SK-N-SH (cell line): ENCODE measurements around the gene SLC1A3. TPM values are rescaled to one million over a fixed set of nuclear protein-coding genes. Genes with fewer than 3 reads are reported as not detected.

ENCODE experiments used
- CTCF ChIA-PET: fragments of 300-600, 350-600 bp; formaldehyde crosslinking; extraction: SDS; loops from one replicate; lab custom pipeline; 2021; lab: Yijun Ruan, JAX
- POLR2A ChIA-PET: fragments of 350-600 bp; sonication (Branson Sonifier 250); formaldehyde crosslinking; extraction: SDS; loops from one replicate; lab custom pipeline; 2020; ENCODE audit warnings: antibody characterized with exemption, inconsistent platforms; lab: Yijun Ruan, JAX
- DNase-seq: peaks from one replicate; pipeline ENCODE4 v3.0.0; 2012
- H2AFZ ChIP-seq: fragments of 200-600 bp; sonication (generic); 2 replicates; pipeline ENCODE4 v1.8.1; 2016; ENCODE audit warnings: antibody characterized with exemption, mild to moderate bottlenecking, low read depth
- H3F3A ChIP-seq: fragments of 200-600 bp; sonication (generic); replicated peaks from 2 replicates; pipeline ENCODE3; 2016; ENCODE audit warnings: antibody characterized with exemption, mild to moderate bottlenecking; ENCODE audit not compliant: insufficient read depth
- H3K27ac ChIP-seq, 2 experiments: fragments of 200-500 bp in 1 of 2; fragments of 200-600 bp in 1 of 2; sonication (Bioruptor generic) in 1 of 2; sonication (generic), shearing (Covaris generic) in 1 of 2; 2 replicates each; pipeline versions ENCODE4 v1.5.1 to v1.6.1; 2014 to 2016; ENCODE audit warnings: low read depth in 2 of 2, inconsistent platforms in 1 of 2, low read length in 1 of 2, mild to moderate bottlenecking in 1 of 2, mixed read lengths in 1 of 2
- H3K27me3 ChIP-seq: fragments of 200-600 bp; sonication (generic), shearing (Covaris generic); 2 replicates; pipeline ENCODE4 v1.6.1; 2016; ENCODE audit warnings: mixed run types; ENCODE audit not compliant: insufficient read depth
- H3K36me3 ChIP-seq, 2 experiments: fragments of 200-500 bp in 1 of 2; fragments of 200-600 bp in 1 of 2; sonication (Bioruptor generic) in 1 of 2; sonication (generic) in 1 of 2; replicated peaks in 1 of 2; 2 replicates each; pipeline versions ENCODE3 to v1.5.1; 2014 to 2016; ENCODE audit warnings: low read length in 1 of 2, mild to moderate bottlenecking in 1 of 2; ENCODE audit not compliant: insufficient read depth in 2 of 2, control insufficient read depth in 1 of 2
- H3K4me1 ChIP-seq, 2 experiments: fragments of 200-500 bp in 1 of 2; fragments of 200-600 bp in 1 of 2; sonication (Bioruptor generic) in 1 of 2; sonication (generic), shearing (Covaris generic) in 1 of 2; 2 replicates each; pipeline versions ENCODE4 v1.5.1 to v1.6.1; 2014 to 2016; ENCODE audit warnings: low read depth in 1 of 2, low read length in 1 of 2, mixed run types in 1 of 2; ENCODE audit not compliant: insufficient read depth in 2 of 2, control insufficient read depth in 1 of 2
- H3K4me2 ChIP-seq: fragments of 200-600 bp; sonication (generic), shearing (Covaris generic); 2 replicates; pipeline ENCODE4 v1.6.1; 2017; ENCODE audit warnings: mixed run types
- H3K4me3 ChIP-seq, 2 experiments: fragments of 200-500 bp in 1 of 2; fragments of 200-600 bp in 1 of 2; sonication (Bioruptor generic) in 1 of 2; sonication (generic), shearing (Covaris generic) in 1 of 2; 2 replicates each; pipeline versions ENCODE4 v1.5.1 to v1.8.1; 2014 to 2016; ENCODE audit warnings: low read depth in 2 of 2, inconsistent platforms in 1 of 2, low read length in 1 of 2, mild to moderate bottlenecking in 1 of 2, mixed read lengths in 1 of 2, moderate library complexity in 1 of 2
- H3K79me2 ChIP-seq: fragments of 200-600 bp; sonication (generic); 2 replicates; pipeline ENCODE4 v1.8.1; 2017; ENCODE audit warnings: mild to moderate bottlenecking; ENCODE audit not compliant: insufficient read depth
- H3K9ac ChIP-seq: fragments of 200-600 bp; sonication (generic); 2 replicates; pipeline ENCODE4 v1.6.1; 2017; ENCODE audit warnings: mixed run types
- H3K9me2 ChIP-seq: fragments of 200-600 bp; sonication (generic); 2 replicates; pipeline ENCODE4 v1.6.1; 2017; ENCODE audit warnings: mixed run types
- H3K9me3 ChIP-seq: fragments of 200-600 bp; sonication (generic); 2 replicates; pipeline ENCODE4 v1.6.1; 2017; ENCODE audit warnings: mixed run types, mild to moderate bottlenecking, moderate library complexity
- H4K20me1 ChIP-seq: fragments of 200-600 bp; sonication (generic); 2 replicates; pipeline ENCODE4 v1.6.1; 2017; ENCODE audit warnings: mild to moderate bottlenecking, mixed run types; ENCODE audit not compliant: insufficient read depth
- CHD2 ChIP-seq: fragments of 150-350 bp; IDR thresholded peaks from 2 replicates; pipeline ENCODE4 v1.6.1; 2018; ENCODE audit warnings: low read length; ENCODE audit not compliant: partially characterized antibody
- ELF1 ChIP-seq: IDR thresholded peaks from 2 replicates; pipeline ENCODE4 v1.4.0; 2012
- EP300 ChIP-seq, 2 experiments: IDR thresholded peaks; 2 replicates each; pipeline versions ENCODE4 v1.4.0 to v1.6.1; 2012; ENCODE audit warnings: borderline replicate concordance in 1 of 2, low read depth in 1 of 2, low read length in 1 of 2
- FOXJ3 ChIP-seq: sonication (generic); formaldehyde crosslinking; IDR thresholded peaks from 2 replicates; pipeline ENCODE4 v1.5.1; 2020; ENCODE audit warnings: mild to moderate bottlenecking, missing genetic modification reagents
- FOXM1 ChIP-seq: IDR thresholded peaks from 2 replicates; pipeline ENCODE4 v1.4.0; 2012; ENCODE audit warnings: low read depth, mild to moderate bottlenecking
- GABPA ChIP-seq: IDR thresholded peaks from 2 replicates; pipeline ENCODE4 v1.4.0; 2012; ENCODE audit warnings: low read depth, mild to moderate bottlenecking
- POLR2AphosphoS5 ChIP-seq: IDR thresholded peaks from 2 replicates; pipeline ENCODE4 v1.6.1; 2012; ENCODE audit warnings: low read depth, low read length
- RAD21 ChIP-seq: IDR thresholded peaks from 2 replicates; pipeline ENCODE4 v1.6.1; 2012; ENCODE audit warnings: mild to moderate bottlenecking, low read length
- RCOR1 ChIP-seq: fragments of 150-350 bp; IDR thresholded peaks from 2 replicates; pipeline ENCODE4 v1.6.1; 2017; ENCODE audit warnings: antibody characterized with exemption, low read length
- RFX5 ChIP-seq: IDR thresholded peaks from 2 replicates; pipeline ENCODE4 v1.6.1; 2012; ENCODE audit warnings: mild to moderate bottlenecking, improper control_type of control experiment, low read length
- RXRA ChIP-seq: IDR thresholded peaks from 2 replicates; pipeline ENCODE4 v1.4.0; 2012; ENCODE audit warnings: low read depth, mild to moderate bottlenecking, borderline replicate concordance
- SIN3A ChIP-seq: IDR thresholded peaks from 2 replicates; pipeline ENCODE4 v1.6.1; 2012; ENCODE audit warnings: low read depth, mild to moderate bottlenecking, low read length, moderate library complexity, borderline replicate concordance
- WGBS: methylation state at CpG from one replicate; pipeline ENCODE4 v1.1.6; 2017; ENCODE audit warnings: low lambda C conversion rate; 5-methylcytosine and 5-hydroxymethylcytosine counted together
- polyA plus RNA-seq, 3 experiments: library from polyadenylated mRNA; depleted of rRNA; stranded (reverse); fragments of >200 nt; gene quantifications; 2 replicates each; pipeline ENCODE4 v1.2.3, GENCODE V29; 2012
- TF ChIP-seq, protein P1 (sequence below): IDR thresholded peaks from 2 replicates; pipeline ENCODE4 v1.4.0; 2012; ENCODE audit warnings: low read depth, borderline replicate concordance
- TF ChIP-seq, protein P2 (sequence below): IDR thresholded peaks from 2 replicates; pipeline ENCODE4 v1.4.0; 2012; ENCODE audit warnings: low read depth, borderline replicate concordance
- TF ChIP-seq, protein P3 (sequence below): IDR thresholded peaks from 2 replicates; pipeline ENCODE4 v1.6.1; 2012; ENCODE audit warnings: mild to moderate bottlenecking, low read depth, low read length, moderate library complexity
- TF ChIP-seq, protein P4 (sequence below): fragments of 150-350 bp; IDR thresholded peaks from 2 replicates; pipeline ENCODE4 v1.6.1; 2016; ENCODE audit warnings: mild to moderate bottlenecking, low read depth, low read length

Gene SLC1A3
- polyA plus RNA-seq, 1 of the 3 experiments (the other 2 are of a cell fraction), result not detected

DNA sequence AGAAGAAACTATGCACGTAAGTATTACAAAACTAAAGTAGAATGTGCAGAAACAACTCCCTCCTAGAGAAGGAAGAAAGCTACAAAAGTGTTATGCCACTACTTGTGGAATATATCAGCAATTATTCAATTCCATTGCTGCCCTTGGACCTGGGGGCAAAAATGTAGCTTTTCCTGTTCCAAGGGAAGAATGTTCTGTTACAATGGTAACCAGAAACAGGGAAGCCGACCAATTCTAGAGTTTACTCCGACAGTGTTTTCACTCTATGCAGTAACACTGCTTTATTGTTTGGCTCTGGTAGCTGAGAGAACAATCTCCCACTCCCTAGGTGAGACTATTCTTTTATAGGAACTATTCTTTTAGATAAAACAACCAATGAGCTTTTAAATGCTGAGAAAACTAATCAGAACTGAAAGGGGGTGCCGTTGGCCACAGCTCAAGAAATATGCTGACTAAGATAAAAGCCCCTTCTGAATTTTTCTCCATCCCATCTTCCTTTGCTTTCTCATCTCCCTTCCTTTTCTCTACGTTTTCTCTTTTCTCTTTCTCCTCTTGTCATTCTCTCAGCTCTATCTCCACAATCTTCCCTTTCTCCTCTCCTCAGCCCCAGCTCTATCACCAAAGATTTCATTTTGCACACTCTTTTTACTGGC is 54.1 kb downstream of the SLC1A3 start:
- WGBS, result 5% methylated on average over 5 of the region's 5 CpGs
- ChIA-PET POLR2A (no interaction called here), CTCF (no interaction called here)

More for the DNA sequence above, 54.1 kb downstream of the SLC1A3 start:
- Histone ChIP-seq H3K27ac (no peak overlapping the region), H4K20me1 (no peaks in the 10 kb centered on the region), H3K9me3 (no peaks in the 10 kb centered on the region), H3K9me2 (no peaks in the 10 kb centered on the region), H3K27me3 (peaks cover 25% of the 10 kb centered on the region; the same call in 1 of the 2 replicates), H3K79me2 (no peaks in the 10 kb centered on the region), H2AFZ (no peak overlapping the region), H3F3A (peaks cover 4% of the 10 kb centered on the region), H3K36me3 (no peaks in the 10 kb centered on the region), H3K4me1 (no peaks in the 10 kb centered on the region; a peak in 1 of 4 replicates), H3K9ac (no peak overlapping the region), H3K4me2 (no peak overlapping the region), H3K4me3 (no peak overlapping the region)
- TF ChIP-seq, protein P1, sequence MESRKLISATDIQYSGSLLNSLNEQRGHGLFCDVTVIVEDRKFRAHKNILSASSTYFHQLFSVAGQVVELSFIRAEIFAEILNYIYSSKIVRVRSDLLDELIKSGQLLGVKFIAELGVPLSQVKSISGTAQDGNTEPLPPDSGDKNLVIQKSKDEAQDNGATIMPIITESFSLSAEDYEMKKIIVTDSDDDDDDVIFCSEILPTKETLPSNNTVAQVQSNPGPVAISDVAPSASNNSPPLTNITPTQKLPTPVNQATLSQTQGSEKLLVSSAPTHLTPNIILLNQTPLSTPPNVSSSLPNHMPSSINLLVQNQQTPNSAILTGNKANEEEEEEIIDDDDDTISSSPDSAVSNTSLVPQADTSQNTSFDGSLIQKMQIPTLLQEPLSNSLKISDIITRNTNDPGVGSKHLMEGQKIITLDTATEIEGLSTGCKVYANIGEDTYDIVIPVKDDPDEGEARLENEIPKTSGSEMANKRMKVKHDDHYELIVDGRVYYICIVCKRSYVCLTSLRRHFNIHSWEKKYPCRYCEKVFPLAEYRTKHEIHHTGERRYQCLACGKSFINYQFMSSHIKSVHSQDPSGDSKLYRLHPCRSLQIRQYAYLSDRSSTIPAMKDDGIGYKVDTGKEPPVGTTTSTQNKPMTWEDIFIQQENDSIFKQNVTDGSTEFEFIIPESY, result no peak
- TF ChIP-seq FOXM1 (no peak), SIN3A (no peak), ELF1 (no peak), CHD2 (no peak), RCOR1 (no peak), RFX5 (no peak), EP300 (IDR thresholded peaks at IDR 0.05; ENCODE audit: borderline replicate concordance in 1 of 2, low read depth in 1 of 2, low read length in 1 of 2) (no peak), RXRA (no peak), RAD21 (no peak), GABPA (no peak), POLR2AphosphoS5 (no peak), FOXJ3 (CRISPR knock-in tag) (no peak)
- TF ChIP-seq, protein P2, sequence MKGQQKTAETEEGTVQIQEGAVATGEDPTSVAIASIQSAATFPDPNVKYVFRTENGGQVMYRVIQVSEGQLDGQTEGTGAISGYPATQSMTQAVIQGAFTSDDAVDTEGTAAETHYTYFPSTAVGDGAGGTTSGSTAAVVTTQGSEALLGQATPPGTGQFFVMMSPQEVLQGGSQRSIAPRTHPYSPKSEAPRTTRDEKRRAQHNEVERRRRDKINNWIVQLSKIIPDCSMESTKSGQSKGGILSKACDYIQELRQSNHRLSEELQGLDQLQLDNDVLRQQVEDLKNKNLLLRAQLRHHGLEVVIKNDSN, result no peak
- TF ChIP-seq, protein P3, sequence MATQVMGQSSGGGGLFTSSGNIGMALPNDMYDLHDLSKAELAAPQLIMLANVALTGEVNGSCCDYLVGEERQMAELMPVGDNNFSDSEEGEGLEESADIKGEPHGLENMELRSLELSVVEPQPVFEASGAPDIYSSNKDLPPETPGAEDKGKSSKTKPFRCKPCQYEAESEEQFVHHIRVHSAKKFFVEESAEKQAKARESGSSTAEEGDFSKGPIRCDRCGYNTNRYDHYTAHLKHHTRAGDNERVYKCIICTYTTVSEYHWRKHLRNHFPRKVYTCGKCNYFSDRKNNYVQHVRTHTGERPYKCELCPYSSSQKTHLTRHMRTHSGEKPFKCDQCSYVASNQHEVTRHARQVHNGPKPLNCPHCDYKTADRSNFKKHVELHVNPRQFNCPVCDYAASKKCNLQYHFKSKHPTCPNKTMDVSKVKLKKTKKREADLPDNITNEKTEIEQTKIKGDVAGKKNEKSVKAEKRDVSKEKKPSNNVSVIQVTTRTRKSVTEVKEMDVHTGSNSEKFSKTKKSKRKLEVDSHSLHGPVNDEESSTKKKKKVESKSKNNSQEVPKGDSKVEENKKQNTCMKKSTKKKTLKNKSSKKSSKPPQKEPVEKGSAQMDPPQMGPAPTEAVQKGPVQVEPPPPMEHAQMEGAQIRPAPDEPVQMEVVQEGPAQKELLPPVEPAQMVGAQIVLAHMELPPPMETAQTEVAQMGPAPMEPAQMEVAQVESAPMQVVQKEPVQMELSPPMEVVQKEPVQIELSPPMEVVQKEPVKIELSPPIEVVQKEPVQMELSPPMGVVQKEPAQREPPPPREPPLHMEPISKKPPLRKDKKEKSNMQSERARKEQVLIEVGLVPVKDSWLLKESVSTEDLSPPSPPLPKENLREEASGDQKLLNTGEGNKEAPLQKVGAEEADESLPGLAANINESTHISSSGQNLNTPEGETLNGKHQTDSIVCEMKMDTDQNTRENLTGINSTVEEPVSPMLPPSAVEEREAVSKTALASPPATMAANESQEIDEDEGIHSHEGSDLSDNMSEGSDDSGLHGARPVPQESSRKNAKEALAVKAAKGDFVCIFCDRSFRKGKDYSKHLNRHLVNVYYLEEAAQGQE, result no peak
- TF ChIP-seq, protein P4, sequence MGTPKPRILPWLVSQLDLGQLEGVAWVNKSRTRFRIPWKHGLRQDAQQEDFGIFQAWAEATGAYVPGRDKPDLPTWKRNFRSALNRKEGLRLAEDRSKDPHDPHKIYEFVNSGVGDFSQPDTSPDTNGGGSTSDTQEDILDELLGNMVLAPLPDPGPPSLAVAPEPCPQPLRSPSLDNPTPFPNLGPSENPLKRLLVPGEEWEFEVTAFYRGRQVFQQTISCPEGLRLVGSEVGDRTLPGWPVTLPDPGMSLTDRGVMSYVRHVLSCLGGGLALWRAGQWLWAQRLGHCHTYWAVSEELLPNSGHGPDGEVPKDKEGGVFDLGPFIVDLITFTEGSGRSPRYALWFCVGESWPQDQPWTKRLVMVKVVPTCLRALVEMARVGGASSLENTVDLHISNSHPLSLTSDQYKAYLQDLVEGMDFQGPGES, result no peak
- no peak for DNase-seq
